Measurements from ENCODE around the gene ZC3HAV1.

GRCh38 chr7:139125657-139126056 lies 16.1 kb upstream of the ZC3HAV1 start:
- no peak for TF ChIP-seq CTCF (conservative IDR thresholded peaks at IDR 0.05)
- no peak for TF ChIP-seq ZFX (IDR thresholded peaks at IDR 0.05)
